Stimulated activated CD4-positive, alpha-beta T cell treated with anti-CD3 and anti-CD28 coated beads, Interleukin-4, amount 100 ng/mL, for 4 hours (primary cell): ENCODE measurements around the gene NEAT1.
"Not testable (repeated sequence)": the region's sequence is repeated elsewhere in the genome, so short reads cannot be mapped to it uniquely, and the experiment has no call there.

Source experiments
- DNase-seq, 2 experiments: peaks; one replicate each; pipeline ENCODE4 v3.0.0-alpha.2; 2020

NEAT1 gene

DNA sequence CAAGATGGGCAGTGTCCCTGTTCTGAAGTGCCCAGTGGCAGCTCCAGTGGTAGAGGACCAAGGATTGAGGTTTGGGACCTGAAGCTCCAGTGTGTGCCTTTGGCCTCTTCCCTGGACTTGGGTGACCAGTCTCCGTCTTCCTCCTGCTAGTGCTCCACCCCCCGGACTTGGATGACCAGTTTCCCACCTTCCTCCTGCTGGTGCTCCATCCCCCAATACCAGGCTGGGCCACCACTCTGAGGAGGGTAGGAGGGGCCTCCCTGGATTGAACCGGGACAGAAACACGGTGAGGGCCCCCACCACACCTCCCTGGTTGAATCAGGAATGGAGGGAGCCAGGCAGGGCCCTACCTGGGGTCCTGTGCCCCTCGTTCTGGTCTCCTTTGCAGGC, 10.9 kb upstream of the NEAT1 start:
- DNase-seq = no peak

DNA sequence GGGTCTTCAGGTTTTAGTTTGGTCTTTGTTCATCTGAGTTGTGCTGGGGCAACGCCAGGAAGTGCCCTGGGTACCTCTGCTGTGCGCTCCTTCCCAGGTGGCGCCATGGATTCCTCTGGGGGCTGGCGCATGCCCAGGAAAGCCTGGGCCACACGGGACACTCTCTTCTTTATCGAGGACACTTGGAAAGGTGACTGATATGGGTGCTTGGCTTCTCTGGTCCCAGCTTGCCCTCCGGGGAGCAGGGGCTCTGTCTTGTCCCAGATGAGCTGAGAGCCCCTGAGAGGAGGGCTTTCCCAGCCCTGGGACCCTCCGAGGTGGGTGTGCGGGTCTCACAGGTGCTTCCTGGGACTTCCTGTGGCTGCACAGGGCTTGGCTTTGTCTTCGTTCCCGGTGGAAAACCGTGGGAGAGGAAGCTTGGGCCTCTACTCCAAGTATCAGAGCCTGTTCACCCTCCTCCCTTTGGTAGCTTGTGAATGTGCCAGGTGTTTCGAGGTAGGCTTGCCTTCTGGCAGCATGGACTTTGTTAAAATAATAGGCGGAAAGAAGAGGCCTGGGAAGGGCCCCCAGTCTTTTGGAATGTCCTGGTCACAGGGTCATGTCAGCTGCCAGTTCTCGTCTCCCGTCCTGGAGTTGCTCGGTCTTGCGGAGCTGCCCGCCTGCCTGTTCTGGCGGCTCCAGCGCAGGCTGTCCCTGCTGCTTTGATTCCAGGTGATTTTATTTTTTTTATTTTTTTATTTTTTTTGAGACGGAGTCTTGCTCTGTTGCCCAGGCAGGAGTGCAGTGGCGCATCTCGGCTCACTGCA, 10.1 kb upstream of the NEAT1 start:
- DNase-seq = no peak

DNA sequence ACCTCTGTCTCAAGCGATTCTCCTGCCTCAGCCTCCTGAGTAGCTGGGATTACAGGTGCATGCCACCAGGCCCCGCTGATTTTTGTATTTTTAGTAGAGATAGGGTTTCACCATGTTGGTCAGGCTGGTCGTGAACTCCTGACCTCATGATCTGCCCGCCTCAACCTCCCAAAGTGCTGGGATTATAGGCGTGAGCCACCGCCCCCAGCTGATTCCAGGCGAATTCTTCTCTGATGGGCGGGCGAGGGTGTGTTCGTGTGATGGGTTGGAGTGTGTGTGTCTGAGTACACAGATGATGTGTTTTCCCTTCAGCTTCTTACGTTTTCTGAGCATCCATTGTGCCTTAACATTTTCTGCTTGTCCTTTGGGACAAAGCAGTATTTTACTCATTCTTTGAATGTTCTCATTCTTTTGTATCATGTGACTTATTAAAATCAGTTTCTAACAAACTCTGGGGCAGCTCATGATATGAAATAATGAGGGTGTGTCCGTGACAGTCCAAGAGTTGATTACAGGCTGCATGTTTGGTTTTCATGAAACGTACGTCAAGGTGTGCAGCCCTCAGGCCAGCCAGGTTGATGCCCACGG, 9.4 kb upstream of the NEAT1 start:
- not testable (repeated sequence) for DNase-seq

DNA sequence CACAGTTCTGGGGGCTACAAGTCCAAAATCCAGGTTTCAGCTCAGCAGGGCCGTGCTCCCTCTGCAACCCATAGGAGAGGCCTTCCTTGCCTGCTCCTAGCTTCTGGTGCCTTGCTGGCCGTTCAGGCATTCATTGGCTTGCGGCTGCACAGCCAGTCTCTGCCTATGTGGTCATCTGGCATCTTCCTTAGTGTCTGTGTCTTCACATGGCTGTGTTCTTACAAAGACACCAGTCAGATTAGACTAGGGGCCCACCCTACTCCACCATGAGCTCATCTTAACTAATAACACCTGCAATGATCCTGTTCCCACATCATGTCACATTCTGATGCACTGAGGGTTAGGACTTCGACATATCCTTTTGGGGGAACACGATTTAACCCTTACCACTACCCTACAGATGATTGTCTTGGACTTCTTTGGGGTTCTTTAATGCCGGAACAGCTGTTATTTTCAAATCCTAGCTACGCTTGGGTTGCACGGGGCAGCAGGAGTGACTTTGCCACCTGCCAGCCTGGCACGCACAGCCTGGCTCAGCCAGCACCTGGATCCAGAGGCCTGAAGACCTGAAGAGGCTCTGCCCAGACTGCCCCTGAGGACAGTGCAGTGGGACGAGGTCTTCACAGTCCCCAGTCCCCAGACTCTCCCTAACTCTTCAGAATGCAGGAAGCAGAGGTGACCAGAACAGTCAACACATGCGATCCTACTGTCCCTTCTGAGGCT, 7.7 kb upstream of the NEAT1 start:
- no peak for DNase-seq

DNA sequence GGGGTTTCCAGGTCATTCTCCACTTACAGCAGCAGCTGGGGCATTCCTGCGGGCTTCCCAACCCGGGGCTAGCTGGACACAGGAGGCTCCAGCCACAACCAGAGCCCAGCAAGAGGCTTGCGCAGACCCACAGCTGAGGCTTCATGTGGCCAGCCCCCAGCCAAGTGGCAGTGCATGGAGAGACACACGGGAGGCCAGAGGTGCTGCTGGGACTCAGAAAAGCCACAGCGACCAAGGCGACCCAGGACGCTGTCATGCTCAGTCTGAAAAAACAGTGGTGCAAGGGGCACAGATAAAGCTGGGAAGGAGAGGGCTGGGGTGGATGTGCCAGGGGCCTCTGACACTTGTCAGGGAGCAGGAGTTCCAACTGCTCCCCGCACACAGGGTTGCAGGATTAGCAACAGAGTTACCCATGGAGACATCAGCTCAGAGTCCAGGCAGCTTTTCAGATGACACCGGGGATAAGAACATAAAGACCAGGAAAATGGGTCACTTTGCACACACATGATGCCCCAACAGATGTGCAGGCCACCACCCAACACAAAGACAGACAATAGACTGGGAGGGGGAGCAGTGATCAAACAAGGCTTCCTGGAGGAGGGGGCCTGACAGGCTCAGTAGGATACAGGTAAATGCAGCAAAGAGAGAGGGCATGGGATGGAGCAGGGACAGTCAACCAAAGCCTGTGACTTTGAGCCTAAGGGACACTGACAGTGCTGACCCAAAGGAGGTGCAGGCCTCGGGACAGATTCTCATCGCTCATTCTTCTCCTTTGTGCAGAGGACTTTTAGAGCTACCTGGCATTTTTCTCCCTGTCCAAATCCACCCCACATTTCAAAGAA, 6.9 kb upstream of the NEAT1 start:
- no peak for DNase-seq

DNA sequence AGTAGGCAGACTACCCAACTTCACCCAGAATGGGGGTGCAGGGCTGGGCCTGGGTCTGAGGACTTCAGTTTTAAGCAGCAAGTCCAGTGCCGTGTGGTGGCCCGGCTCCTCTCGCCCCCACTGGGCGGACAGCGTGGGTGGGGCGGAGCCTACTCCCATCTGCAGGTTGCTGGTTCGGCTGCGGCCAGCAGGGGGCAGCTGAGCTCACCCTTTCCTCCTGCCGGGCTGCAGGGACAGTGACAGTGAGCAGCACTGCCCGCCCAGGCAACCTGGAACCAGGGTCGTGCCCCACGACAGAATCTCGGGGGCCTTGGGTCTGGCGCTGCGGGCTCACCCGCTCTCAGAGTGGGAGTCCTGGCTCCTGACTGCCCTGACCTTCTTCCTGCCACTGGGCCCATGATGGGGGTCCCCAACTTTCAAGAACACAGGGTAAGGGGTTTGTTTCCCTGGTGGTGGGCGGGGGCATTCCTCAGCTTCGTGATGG, 6.2 kb upstream of the NEAT1 start:
- peak; percentile 87 to 92 for DNase-seq

DNA sequence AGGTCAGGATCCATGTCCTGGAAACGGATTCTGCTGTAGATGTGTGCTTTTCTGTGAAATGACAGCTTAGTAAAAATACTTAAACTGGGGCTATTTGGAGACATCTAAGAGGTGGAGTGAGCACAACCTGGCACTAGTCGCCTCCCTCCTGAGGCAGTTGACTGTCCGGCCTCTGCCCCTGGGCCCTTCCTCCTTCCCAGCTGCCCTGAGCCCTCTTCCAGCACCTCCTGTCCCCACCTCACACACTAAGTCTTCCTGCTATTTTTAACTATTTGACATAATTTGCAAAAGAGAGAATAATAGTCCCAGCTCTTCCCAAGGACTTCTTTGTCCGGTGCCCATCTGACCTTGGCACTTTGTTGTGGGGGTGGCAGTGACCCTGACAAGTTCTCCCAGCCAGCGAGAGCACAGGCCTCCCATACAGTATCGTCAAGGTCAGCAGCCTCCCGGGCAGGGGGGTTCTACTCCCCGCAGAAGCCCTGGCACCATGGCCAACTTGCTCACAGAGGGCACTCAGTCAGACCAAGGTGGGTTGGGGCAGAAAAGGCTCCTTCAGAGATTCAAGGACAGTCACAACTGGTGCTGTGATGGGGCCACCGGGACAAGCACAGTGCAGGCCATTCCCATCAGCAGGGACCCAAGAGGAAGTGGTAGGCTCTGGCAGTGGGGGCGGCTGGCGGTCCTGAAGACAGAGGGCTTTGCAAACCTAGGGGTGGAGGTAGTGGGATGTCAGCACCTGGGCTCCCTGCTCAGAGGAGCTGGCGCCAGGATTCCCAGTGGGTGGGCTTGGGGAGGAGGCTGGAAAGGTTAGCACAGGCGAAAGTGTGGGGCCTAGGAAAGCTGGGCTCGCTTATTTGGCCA, 5.5 kb upstream of the NEAT1 start:
- peak in 1 of 2 experiments; percentile 30 for DNase-seq

DNA sequence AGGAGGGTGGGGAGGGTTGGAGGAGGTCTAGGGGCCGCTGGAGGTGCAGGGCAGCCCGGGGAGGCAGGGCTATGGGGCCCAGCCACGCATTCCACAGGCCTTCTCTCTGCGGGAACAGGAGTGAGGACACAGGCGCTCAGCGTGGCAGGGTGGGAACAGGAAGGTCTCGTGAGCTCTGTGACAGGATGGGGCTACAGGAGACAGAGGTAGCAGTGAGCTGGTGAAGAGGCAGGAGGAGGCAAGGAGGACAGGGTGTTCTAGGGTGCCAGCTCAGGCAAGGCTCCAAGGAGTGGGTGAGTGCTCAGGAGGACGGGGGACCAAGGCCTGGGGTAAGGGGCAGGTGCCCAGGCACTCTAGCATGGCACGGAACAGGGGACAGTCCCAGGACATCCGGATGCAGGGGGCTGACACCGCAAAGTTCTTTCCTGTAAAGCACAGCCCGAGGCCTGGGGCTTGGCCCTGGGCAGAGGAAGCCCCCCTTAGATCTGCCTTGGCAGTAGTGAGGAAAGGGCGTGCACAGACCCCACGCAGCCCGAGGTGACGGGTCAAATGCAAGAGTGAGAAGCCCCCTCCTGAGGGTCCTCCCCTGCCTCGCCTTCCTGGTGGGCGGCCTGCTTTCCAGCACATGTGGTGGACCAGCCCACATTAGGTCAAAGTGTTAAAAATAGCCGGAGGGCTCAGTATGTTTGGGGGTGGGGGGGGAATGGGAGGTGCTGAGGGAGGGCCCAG, 4.7 kb upstream of the NEAT1 start:
- peak; percentile 23 to 30 for DNase-seq

DNA sequence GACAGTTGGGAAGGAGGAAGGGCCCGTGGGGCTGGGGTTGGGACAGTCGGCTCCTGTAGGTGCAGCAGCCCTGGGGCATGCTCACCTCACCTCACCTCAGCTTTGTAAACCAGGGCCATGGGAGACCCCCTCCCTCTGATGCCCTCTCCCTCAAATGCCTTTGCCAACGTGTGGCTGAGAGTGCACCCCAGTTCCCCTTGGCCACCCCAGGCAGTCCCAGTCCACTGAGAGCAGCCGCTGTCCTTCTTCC, 4.2 kb upstream of the NEAT1 start:
- peak in 1 of 2 experiments; percentile 10 for DNase-seq

DNA sequence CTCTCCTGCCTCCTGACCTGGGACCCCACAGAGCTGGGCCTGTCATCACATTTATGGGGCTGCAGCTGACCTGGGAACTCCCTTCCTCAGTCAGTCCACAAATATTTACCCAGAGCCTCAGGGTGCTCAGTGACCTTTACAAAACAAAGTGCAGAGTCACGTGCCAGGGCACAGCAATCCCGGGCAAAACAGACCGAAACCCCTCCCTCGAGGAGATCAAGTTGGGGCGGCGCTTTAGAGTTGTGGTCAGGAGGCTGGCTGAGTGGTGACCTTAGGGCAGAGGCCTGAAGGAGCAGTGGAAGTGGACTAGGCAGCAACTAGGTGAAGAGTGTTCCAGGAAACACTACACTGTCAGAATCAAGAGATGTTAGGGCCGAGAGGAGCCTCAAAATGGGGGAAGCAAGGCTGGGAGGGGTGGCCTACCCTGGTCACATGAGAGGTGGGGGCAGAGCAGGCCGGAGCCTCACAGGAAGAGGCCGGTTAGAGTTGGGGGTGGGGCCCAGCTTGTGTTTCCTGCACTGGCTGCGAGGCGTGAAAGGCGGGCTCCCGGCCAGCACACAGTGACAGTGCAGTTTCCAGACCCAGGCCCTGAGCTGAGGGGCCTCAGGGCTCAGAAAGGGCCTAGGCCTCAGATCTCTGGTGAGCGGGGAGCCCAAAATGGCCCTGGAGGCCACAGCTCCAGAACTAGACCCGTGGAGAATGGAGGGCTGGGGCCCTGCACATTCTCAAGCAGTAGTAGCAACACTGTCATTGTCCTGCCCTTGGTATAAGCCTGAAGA, 3.7 kb upstream of the NEAT1 start:
- peak; percentile 72 to 80 for DNase-seq

DNA sequence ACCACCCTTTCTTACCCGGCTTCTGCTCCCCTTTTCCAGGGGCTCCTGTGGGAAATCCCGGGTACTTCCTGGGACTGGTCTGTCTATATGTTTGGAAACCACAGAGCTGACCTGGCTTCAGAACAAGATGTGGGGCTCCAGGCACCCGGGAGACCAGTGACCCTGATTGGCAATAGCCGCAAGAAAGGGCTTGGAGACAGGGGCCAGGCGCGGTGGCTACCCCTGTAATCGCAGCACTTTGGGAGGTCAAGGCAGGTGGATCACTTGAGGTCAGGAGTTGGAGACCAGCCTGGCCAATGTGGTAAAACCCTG, 3.2 kb upstream of the NEAT1 start:
- DNase-seq = peak in 1 of 2 experiments; percentile 19

DNA sequence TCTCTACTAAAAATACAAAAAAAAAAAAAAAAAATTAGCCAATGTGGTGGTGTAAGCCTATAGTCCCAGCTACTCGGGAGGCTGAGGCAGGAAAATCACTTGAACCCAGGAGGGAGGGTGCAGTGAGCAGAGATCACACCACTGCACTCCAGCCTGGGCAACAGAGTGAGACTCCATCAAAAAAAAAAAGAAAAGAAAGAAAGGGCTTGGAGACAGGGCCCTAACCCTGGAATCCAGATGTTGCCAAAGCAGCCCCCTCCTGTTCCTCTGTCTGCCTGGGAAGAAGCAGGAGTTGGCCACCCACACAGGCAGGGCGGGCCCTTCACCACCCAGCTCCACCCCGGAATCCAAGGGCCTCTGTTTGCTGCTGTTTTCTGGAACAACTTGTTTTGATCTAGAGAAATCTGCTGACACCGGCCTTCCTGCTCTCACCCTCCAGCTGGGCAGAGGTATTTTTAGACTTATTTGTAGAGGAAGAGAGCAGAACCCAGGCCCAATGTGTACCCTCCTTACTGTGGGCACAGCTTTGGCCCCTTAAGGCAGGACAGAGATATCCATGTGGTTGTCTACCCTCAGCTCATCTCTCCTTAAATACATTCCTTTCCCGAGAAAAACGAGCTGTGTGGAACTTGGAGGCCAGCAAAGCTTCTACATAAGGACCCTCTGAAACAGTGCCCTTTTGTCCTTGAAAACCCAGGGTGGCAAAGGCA, 2.7 kb upstream of the NEAT1 start:
- DNase-seq = peak; percentile 48 to 55

DNA sequence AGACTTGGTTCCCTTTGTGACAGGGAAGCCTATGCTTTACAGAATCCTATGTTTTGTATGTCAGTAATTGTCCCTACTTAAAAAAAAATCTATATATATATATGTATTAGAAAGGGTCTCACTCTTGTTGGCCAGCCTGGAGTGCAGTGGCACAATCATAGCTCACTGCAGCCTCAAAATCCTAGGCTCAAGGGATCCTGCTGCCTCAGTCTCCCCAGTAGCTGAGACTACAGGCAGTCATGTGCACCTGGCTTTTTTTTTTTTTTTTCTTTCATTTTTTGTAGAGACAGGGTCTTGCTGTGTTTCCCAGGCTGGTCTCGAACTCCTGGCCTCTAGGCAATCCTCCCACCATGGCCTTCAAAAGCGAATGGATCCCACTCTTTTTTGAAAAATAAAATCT, 2.1 kb upstream of the NEAT1 start:
- DNase-seq = no peak

DNA sequence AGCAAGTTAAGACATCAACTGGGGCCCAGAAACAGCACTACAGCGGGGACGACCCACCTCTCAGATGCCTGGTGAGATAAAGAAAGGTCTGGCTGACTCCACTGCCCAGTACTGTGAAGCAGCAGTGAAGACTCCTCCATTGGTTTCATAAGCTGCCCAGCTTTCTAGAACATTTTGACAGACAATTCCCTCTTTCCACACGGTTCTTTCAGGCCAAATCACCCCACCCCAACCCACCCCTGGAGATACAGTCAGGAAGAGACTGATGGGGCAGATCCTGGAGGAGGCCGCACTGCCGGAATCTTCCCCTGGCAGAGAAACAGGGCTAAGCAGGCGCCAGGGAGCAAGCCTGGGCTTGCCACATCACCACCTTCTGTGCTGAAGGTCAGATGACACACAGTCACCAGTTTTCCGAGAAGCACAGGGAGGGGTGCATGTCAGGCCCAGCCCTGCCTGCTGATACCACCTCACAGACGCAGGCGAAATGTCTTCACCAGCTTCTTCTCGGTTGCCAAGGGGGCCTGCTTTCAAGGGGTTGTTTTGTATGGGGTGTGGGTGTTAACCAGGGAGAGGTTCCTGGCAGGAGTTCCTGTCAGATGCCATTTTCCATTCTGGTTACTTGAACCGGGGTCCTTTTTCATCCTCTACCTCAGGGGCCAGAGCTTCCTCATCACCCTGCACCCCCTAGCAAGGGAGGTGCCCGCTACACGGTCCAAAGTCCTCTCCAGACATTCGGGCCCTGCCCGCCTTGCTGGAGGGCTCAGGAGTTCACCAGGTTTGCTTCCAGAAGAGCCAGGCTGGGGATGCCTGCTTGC, 1.4 kb upstream of the NEAT1 start:
- DNase-seq = peak; percentile 73 to 93

DNA sequence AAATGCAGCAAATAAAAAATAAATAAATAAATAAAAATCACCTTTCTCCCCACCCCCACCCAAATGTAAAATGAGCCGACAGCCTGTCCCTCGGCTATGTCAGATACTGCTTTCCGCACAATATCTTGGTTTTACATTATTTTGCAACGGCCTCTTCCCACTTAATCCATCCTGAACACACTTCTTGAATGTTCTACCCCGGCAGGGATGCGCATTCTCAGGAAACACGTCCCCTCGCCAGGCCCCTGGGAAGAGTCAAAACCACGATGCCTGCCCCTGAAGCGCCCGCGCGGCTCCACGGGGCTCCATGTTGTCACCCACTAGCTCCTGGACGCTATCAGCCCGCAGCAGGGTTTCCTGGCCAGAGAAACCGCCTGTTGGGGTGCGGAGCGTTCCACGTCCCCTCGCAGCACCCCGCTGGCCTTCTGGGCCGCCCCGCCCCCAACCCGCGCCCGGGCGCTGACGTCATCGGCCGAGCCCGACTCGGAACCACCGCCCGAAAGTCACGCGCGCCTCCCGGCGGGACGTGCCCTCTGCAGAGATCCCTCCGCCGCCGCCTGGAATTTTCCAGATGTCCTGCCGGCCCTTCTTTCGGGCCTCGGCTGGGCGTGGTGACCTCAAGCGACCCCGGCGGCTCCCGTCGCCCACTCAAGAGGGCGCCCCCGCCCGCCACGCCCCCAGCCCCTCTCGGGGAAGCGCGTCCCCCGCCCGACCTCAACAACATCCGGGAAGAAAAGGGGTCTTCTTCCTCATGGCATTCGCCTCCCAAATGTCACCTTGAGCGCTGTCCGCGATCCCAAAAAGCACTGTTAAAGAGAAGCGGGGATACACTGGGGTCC, 585 bp upstream of the NEAT1 start:
- DNase-seq = peak; percentile 92 to 94

DNA sequence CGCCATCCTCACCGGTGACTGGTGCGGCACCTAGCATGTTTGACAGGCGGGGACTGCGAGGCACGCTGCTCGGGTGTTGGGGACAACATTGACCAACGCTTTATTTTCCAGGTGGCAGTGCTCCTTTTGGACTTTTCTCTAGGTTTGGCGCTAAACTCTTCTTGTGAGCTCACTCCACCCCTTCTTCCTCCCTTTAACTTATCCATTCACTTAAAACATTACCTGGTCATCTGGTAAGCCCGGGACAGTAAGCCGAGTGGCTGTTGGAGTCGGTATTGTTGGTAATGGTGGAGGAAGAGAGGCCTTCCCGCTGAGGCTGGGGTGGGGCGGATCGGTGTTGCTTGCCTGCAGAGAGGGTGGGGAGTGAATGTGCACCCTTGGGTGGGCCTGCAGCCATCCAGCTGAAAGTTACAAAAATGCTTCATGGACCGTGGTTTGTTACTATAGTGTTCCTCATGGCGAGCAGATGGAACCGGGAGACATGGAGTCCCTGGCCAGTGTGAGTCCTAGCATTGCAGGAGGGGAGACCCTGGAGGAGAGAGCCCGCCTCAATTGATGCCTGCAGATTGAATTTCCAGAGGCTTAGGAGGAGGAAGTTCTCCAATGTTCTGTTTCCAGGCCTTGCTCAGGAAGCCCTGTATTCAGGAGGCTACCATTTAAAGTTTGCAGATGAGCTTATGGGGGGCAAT, 1.1 kb downstream of the NEAT1 start:
- DNase-seq = no peak
